Keratinocyte (primary cell): ENCODE results near the gene RASSF1. TPM values are rescaled to one million over a fixed set of nuclear protein-coding genes. Genes with fewer than 3 reads are reported as not detected.

Experiments used
- DNase-seq: peaks from one replicate; pipeline ENCODE4 v3.0.0-alpha.2; 2011; ENCODE audit warnings: low read depth, missing footprints, low spot score
- FAIRE-seq: peaks from 2 replicates; lab custom pipeline; 2011; peaks lifted over from hg19 to GRCh38; lab: Jason Lieb, UNC
- H2AFZ ChIP-seq: 2 replicates; pipeline ENCODE4 v1.6.0; 2012; ENCODE audit warnings: low read length, control low read depth, inconsistent platforms; ENCODE audit not compliant: control insufficient read depth
- H3K27ac ChIP-seq: 2 replicates; pipeline ENCODE4 v1.5.1; 2011; ENCODE audit warnings: low read length; ENCODE audit not compliant: control insufficient read depth, insufficient read depth
- H3K27me3 ChIP-seq: 3 replicates; pipeline ENCODE4 v1.6.0; 2011; ENCODE audit warnings: low read length; ENCODE audit not compliant: control insufficient read depth, insufficient read depth; ENCODE audit errors: extremely low read depth
- H3K36me3 ChIP-seq, 2 experiments: 2 replicates in 1 of 2; 3 replicates in 1 of 2; pipeline ENCODE4 v1.5.1; 2011; ENCODE audit warnings: low read length in 2 of 2, mild to moderate bottlenecking in 1 of 2; ENCODE audit not compliant: control insufficient read depth in 2 of 2, insufficient read depth in 2 of 2; ENCODE audit errors: extremely low read depth in 1 of 2
- H3K4me1 ChIP-seq: 3 replicates; pipeline ENCODE4 v1.5.1; 2011; ENCODE audit warnings: low read length; ENCODE audit not compliant: control insufficient read depth, insufficient read depth; ENCODE audit errors: extremely low read depth
- H3K4me2 ChIP-seq: 3 replicates; pipeline ENCODE4 v1.6.0; 2011; ENCODE audit warnings: low read depth, low read length; ENCODE audit not compliant: control insufficient read depth, insufficient read depth; ENCODE audit errors: extremely low read depth
- H3K4me3 ChIP-seq, 3 experiments: fragments of 200-600 bp in 1 of 3; sonication (generic) in 1 of 3; 2 replicates in 2 of 3; 3 replicates in 1 of 3; pipeline ENCODE4 v1.5.1; 2011 to 2016; ENCODE audit warnings: low read length in 3 of 3, mild to moderate bottlenecking in 3 of 3, control low read depth in 2 of 3, inconsistent platforms in 1 of 3, low read depth in 1 of 3, mixed read lengths in 1 of 3, mixed run types in 1 of 3, moderate library complexity in 1 of 3; ENCODE audit not compliant: control insufficient read depth in 2 of 3, insufficient read depth in 2 of 3; ENCODE audit errors: extremely low read depth in 1 of 3
- H3K79me2 ChIP-seq: 2 replicates; pipeline ENCODE4 v1.6.0; 2012; ENCODE audit warnings: low read length; ENCODE audit not compliant: control insufficient read depth, insufficient read depth
- H3K9ac ChIP-seq: 3 replicates; pipeline ENCODE4 v1.6.0; 2011; ENCODE audit warnings: low read length; ENCODE audit not compliant: control insufficient read depth, insufficient read depth; ENCODE audit errors: extremely low read depth
- H3K9me1 ChIP-seq: 3 replicates; pipeline ENCODE4 v1.6.0; 2011; ENCODE audit warnings: low read length; ENCODE audit not compliant: control insufficient read depth, insufficient read depth; ENCODE audit errors: extremely low read depth
- H3K9me3 ChIP-seq: 2 replicates; pipeline ENCODE4 v1.5.1; 2012; ENCODE audit warnings: low read depth, low read length; ENCODE audit not compliant: control insufficient read depth
- H4K20me1 ChIP-seq: 3 replicates; pipeline ENCODE4 v1.6.0; 2011; ENCODE audit warnings: low read length; ENCODE audit not compliant: control insufficient read depth, insufficient read depth; ENCODE audit errors: extremely low read depth
- EZH2 ChIP-seq: IDR thresholded peaks from one replicate; pipeline ENCODE4 v1.6.1; 2012; ENCODE audit warnings: inconsistent platforms, mild to moderate bottlenecking, low read length, moderate library complexity
- dilution Hi-C: fragments of 300-500 bp; cut with MboI; formaldehyde crosslinking; loops from one replicate; pipeline ENCODE4 v1.7.0; 2020; ENCODE audit warnings: low sequenced_read_pairs; ENCODE audit not compliant: extremely low pct_ligation_motif_present
- polyA plus RNA-seq, 5 experiments: library from polyadenylated mRNA; depleted of rRNA in 3 of 5; stranded (reverse) in 3 of 5; stranded (forward) in 1 of 5; unstranded in 1 of 5; fragments of >200 nt; gene quantifications; 1 replicate in 1 of 5; 2 replicates in 3 of 5; 3 replicates in 1 of 5; pipeline versions ENCODE4 v1.2.1 to v1.2.3, GENCODE V29; 2011 to 2012; ENCODE audit warnings: missing spikeins in 2 of 5, low read depth in 1 of 5, low replicate concordance in 1 of 5
- TF ChIP-seq, protein P1 (sequence below), 3 experiments: IDR thresholded peaks in 1 of 3; conservative IDR thresholded peaks in 1 of 3; optimal IDR thresholded peaks in 1 of 3; 2 replicates in 2 of 3; 3 replicates in 1 of 3; pipeline versions ENCODE3 to v1.5.1; 2011; ENCODE audit warnings: low read length in 3 of 3, mild to moderate bottlenecking in 3 of 3, moderate library complexity in 2 of 3, control low read depth in 1 of 3, inconsistent platforms in 1 of 3; ENCODE audit not compliant: insufficient read depth in 2 of 3; ENCODE audit errors: extremely low read depth in 1 of 3

RASSF1 gene
- polyA plus RNA-seq, 1 donor (not counting 4 experiments of a cell fraction or from before 2014, with no cell fraction given), result 28.5 TPM

- FAIRE-seq (no peak), DNase-seq (no peak)
- H3K9me1 ChIP-seq, result peaks cover 3% of the 10 kb centered on the region
- dilution Hi-C loops, result no loop called here
- no peaks in the 10 kb centered on the region for H3K9me3 ChIP-seq
- H2AFZ ChIP-seq, result no peak overlapping the region
- H4K20me1 ChIP-seq, result no peaks in the 10 kb centered on the region
- no peak overlapping the region for H3K9ac ChIP-seq
- no peak overlapping the region for H3K4me3 ChIP-seq
- H3K4me2 ChIP-seq, result no peak overlapping the region
- H3K27ac ChIP-seq, result no peak overlapping the region
- H3K27me3 ChIP-seq, result no peaks in the 10 kb centered on the region
- H3K79me2 ChIP-seq, result peaks cover 48% of the 10 kb centered on the region
- peaks cover 21 to 26% of the 10 kb centered on the region in 2 experiments for H3K36me3 ChIP-seq
- peaks cover 32% of the 10 kb centered on the region for H3K4me1 ChIP-seq
- no peak for TF ChIP-seq EZH2
- TF ChIP-seq, protein P1, sequence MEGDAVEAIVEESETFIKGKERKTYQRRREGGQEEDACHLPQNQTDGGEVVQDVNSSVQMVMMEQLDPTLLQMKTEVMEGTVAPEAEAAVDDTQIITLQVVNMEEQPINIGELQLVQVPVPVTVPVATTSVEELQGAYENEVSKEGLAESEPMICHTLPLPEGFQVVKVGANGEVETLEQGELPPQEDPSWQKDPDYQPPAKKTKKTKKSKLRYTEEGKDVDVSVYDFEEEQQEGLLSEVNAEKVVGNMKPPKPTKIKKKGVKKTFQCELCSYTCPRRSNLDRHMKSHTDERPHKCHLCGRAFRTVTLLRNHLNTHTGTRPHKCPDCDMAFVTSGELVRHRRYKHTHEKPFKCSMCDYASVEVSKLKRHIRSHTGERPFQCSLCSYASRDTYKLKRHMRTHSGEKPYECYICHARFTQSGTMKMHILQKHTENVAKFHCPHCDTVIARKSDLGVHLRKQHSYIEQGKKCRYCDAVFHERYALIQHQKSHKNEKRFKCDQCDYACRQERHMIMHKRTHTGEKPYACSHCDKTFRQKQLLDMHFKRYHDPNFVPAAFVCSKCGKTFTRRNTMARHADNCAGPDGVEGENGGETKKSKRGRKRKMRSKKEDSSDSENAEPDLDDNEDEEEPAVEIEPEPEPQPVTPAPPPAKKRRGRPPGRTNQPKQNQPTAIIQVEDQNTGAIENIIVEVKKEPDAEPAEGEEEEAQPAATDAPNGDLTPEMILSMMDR (optimal IDR thresholded peaks at IDR 0.05 in 1 of 3, IDR thresholded peaks at IDR 0.05 in 1 of 3, conservative IDR thresholded peaks at IDR 0.05 in 1 of 3; ENCODE audit: extremely low read depth in 1 of 3, insufficient read depth in 2 of 3, low read length in 3 of 3), result no peak
Measured at GRCh38 chr3:50323092-50323600, 17.5 kb downstream of the RASSF1 start.

GRCh38 chr3:50322386-50323091, 18.1 kb downstream of the RASSF1 start, which contains the start of gene HYAL2:
Gene HYAL2 (minus strand): TSS chr3:50322745. CDS start chr3:50320489, 2,256 bp downstream.
- Histone ChIP-seq H3K4me3 (peak within 1 kb of the TSS; percentile 52 to 89 (median 84)), H4K20me1 (no peaks in the 10 kb centered on the region), H2AFZ (peak within 1 kb of the TSS; percentile 96), H3K36me3 (peaks cover 22 to 31% of the 10 kb centered on the region in 2 experiments), H3K9ac (peak within 1 kb of the TSS; percentile 98), H3K4me2 (peak within 1 kb of the TSS; percentile 99), H3K79me2 (peaks cover 48% of the 10 kb centered on the region), H3K27me3 (no peaks in the 10 kb centered on the region), H3K9me1 (peaks cover 3% of the 10 kb centered on the region), H3K27ac (peak within 1 kb of the TSS; percentile 99), H3K9me3 (no peaks in the 10 kb centered on the region), H3K4me1 (peaks cover 38% of the 10 kb centered on the region)
- DNase-seq (no peak), FAIRE-seq (no peak)
- dilution Hi-C loops, result no loop called here
- TF ChIP-seq, protein P1 (optimal IDR thresholded peaks at IDR 0.05 in 1 of 3, IDR thresholded peaks at IDR 0.05 in 1 of 3, conservative IDR thresholded peaks at IDR 0.05 in 1 of 3; ENCODE audit: extremely low read depth in 1 of 3, insufficient read depth in 2 of 3, low read length in 3 of 3), result no peak
- TF ChIP-seq EZH2, result no peak
